Esophagus muscularis mucosa (tissue), 3 donors: ENCODE data around the gene PDCL3.

Source experiments
- CTCF ChIP-seq, 3 experiments: fragments of 200-600 bp in 2 of 3; fragments of 450-650 bp in 1 of 3; sonication (generic) in 2 of 3; IDR thresholded peaks; one replicate each; pipeline ENCODE4 v1.5.1; 2017 to 2019; ENCODE audit warnings: antibody characterized with exemption in 3 of 3, mild to moderate bottlenecking in 2 of 3, moderate library complexity in 1 of 3
- POLR2AphosphoS5 ChIP-seq, 2 donors: sonication (generic); formaldehyde crosslinking; IDR thresholded peaks; one replicate each; pipeline ENCODE4 v1.6.1; 2017; ENCODE audit warnings: antibody characterized with exemption in 2 of 2

- TF ChIP-seq CTCF (IDR thresholded peaks at IDR 0.05) (no peak), POLR2AphosphoS5 (IDR thresholded peaks at IDR 0.05) (no peak)
Measured at GRCh38 chr2:100619951-100620350, 57.2 kb downstream of the PDCL3 start.
